Measurements from ENCODE around the gene UFM1. TPM values are rescaled to one million over a fixed set of nuclear protein-coding genes. Genes with fewer than 3 reads are reported as not detected.
"Not testable (repeated sequence)": the region's sequence is repeated elsewhere in the genome, so short reads cannot be mapped to it uniquely, and the experiment has no call there.

Gene UFM1
- total RNA-seq, result 10 to 100 TPM; 41.6 to 56.4 TPM

DNA sequence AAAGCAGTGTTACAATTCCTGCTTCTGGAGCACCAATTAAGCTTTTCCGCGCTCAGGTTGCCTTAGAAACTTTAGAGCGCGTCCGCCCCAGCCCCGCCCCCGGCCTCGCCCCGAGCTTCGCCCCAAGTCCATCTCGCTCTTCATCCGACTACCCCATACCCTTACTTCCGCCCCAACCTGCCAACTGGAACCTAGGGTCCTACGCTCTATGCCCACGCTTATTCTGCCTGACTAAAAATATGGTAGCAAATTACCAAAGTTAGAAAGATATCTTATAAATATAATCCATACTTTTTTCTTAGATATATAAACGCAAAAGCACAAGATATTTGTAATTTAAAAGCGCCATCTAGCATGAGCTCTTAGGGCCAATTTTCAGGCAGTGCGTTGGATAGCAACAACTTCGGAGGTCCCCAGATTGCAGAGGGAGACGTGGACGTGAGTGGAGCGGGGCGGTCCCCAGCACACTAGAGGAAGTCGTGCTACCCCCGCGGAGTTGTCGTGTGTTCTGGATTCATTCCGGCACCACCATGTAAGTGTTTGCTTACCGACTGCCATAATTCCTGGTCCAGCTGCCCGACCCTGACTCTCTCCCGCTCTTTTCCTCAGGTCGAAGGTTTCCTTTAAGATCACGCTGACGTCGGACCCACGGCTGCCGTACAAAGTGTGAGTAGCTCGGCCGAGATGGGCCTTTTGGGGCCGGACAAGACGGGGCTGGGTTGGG lies at the start of gene UFM1:
UFM1 (plus strand) TSS at position 462 of the 724 bp plus-strand sequence; CDS start at position 531, 69 bp downstream.
- Histone ChIP-seq H3K4me1 (no peaks in the 10 kb centered on the region), H3K9me3 (no peaks in the 10 kb centered on the region), H3K4me3 (peak within 1 kb of the TSS; percentile 59), H3K36me3 (no peaks in the 10 kb centered on the region), H3K9ac (ENCODE audit: low read depth in 2 of 2, low read length in 2 of 2) (peak within 1 kb of the TSS; percentile 85 to 88), H3K27ac (peak within 1 kb of the TSS; percentile 76), H3K27me3 (no peaks in the 10 kb centered on the region)
- peak; percentile 94 for DNase-seq
- TF ChIP-seq, protein P1, sequence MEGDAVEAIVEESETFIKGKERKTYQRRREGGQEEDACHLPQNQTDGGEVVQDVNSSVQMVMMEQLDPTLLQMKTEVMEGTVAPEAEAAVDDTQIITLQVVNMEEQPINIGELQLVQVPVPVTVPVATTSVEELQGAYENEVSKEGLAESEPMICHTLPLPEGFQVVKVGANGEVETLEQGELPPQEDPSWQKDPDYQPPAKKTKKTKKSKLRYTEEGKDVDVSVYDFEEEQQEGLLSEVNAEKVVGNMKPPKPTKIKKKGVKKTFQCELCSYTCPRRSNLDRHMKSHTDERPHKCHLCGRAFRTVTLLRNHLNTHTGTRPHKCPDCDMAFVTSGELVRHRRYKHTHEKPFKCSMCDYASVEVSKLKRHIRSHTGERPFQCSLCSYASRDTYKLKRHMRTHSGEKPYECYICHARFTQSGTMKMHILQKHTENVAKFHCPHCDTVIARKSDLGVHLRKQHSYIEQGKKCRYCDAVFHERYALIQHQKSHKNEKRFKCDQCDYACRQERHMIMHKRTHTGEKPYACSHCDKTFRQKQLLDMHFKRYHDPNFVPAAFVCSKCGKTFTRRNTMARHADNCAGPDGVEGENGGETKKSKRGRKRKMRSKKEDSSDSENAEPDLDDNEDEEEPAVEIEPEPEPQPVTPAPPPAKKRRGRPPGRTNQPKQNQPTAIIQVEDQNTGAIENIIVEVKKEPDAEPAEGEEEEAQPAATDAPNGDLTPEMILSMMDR (IDR thresholded peaks at IDR 0.05), result no peak
- intact Hi-C loops (cut with DNase I), result no loop called here

DNA sequence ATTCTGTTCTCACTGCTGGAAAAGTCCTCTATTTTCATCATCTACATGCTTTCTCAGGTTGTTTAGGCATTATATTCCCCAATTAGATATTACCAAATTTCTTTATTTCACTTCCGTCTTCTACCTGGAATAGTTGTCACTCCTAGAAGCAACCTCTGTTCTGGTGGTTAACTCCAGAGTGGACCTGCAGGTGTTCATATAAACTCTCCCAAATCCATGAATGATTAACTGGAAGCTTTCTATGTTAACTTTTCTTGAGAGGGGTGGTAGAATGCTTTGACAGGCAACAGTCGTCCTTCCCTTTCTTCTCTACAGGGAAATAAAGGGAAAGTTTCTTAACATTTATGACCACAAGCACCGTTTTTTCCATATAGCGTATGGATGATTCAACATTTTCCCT lies 48.4 kb upstream of the UFM1 start:
- TF ChIP-seq, protein P1 (IDR thresholded peaks at IDR 0.05), result no peak
- H3K4me1 ChIP-seq, result no peaks in the 10 kb centered on the region
- no peak overlapping the region for H3K4me3 ChIP-seq
- no peak for DNase-seq
- no peaks in the 10 kb centered on the region for H3K27me3 ChIP-seq
- H3K9ac ChIP-seq (ENCODE audit: low read depth in 2 of 2, low read length in 2 of 2), result no peak overlapping the region
- no peaks in the 10 kb centered on the region for H3K36me3 ChIP-seq
- intact Hi-C loops (cut with DNase I), result no loop called here
- no peaks in the 10 kb centered on the region for H3K9me3 ChIP-seq
- no peak overlapping the region for H3K27ac ChIP-seq

DNA sequence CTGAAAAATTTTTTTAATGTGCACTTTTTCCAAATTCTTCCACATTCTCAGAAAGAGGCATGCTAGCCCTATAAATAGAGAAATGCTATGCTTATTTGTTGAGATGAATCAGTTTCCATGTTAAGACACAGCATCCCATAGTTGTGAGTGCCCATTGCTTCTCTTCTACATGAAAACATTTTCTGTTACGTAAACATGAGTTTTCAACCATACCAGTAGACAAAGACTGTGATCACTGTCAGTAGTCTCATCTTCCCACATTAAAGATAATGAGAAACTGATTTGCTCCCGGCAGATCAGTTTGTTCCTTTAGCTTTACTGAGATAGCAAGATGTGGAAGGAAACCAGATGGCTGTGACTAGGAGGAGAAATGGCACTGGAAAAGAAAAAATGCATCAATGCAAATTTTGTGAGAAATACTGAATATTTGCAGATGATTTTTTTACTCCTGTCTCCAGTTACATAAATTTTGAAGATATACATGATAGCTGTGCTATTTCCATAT lies 45.8 kb upstream of the UFM1 start:
- H3K9ac ChIP-seq (ENCODE audit: low read depth in 2 of 2, low read length in 2 of 2), result no peak overlapping the region
- H3K27me3 ChIP-seq, result no peaks in the 10 kb centered on the region
- no peaks in the 10 kb centered on the region for H3K4me1 ChIP-seq
- no peak for DNase-seq
- H3K36me3 ChIP-seq, result no peaks in the 10 kb centered on the region
- H3K27ac ChIP-seq, result no peak overlapping the region
- intact Hi-C loops (cut with DNase I), result no loop called here
- no peaks in the 10 kb centered on the region for H3K9me3 ChIP-seq
- no peak overlapping the region for H3K4me3 ChIP-seq
- TF ChIP-seq, protein P1 (IDR thresholded peaks at IDR 0.05), result no peak

DNA sequence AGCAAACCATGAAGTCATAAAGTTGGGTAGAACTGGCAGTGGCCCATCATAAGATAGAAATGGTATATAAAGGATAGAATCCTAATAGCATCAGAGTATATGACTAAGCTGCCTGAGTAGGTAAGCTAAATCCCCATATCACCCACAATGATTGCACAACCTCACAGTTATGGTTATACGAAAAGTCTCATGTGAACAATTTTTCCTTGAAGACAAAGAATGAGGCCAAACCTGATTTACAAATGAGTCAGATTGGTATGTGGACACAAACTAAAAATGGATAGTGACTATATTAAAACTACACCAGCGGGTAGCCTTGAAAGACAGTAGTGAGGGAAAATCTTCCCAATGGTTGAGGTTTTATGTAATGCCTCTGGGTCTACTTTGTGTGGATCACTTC lies 40.9 kb upstream of the UFM1 start:
- TF ChIP-seq, protein P1 (IDR thresholded peaks at IDR 0.05), result no peak
- Histone ChIP-seq H3K9ac (ENCODE audit: low read depth in 2 of 2, low read length in 2 of 2) (no peak overlapping the region), H3K4me1 (no peaks in the 10 kb centered on the region), H3K9me3 (no peaks in the 10 kb centered on the region), H3K27me3 (no peaks in the 10 kb centered on the region), H3K4me3 (no peak overlapping the region), H3K27ac (no peak overlapping the region), H3K36me3 (no peaks in the 10 kb centered on the region)
- intact Hi-C loops (cut with DNase I), result no loop called here
- DNase-seq, result no peak

DNA sequence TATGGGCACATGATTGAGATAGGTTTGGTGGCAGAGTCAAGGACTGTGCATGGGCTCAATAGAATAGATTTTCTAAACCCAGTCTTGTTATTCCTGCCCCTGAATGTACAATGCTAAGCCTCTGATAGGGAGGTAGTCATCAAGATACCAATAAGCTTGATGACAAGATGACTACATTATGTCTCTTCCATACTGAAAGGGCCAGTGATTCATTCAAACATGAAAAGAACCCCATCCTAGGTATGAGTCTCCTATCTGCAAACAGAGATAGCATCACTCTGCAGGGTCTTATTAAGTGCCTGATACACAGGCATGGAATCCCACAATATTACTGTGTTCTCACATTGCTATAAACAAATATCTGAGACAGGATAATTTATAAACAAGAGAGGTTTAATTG lies 40.3 kb upstream of the UFM1 start:
- H3K36me3 ChIP-seq, result no peaks in the 10 kb centered on the region
- TF ChIP-seq, protein P1 (IDR thresholded peaks at IDR 0.05), result no peak
- no peak overlapping the region for H3K4me3 ChIP-seq
- no peaks in the 10 kb centered on the region for H3K27me3 ChIP-seq
- no peak for DNase-seq
- no peak overlapping the region for H3K27ac ChIP-seq
- no peaks in the 10 kb centered on the region for H3K9me3 ChIP-seq
- H3K4me1 ChIP-seq, result no peaks in the 10 kb centered on the region
- no peak overlapping the region for H3K9ac ChIP-seq (ENCODE audit: low read depth in 2 of 2, low read length in 2 of 2)
- intact Hi-C loops (cut with DNase I), result no loop called here

DNA sequence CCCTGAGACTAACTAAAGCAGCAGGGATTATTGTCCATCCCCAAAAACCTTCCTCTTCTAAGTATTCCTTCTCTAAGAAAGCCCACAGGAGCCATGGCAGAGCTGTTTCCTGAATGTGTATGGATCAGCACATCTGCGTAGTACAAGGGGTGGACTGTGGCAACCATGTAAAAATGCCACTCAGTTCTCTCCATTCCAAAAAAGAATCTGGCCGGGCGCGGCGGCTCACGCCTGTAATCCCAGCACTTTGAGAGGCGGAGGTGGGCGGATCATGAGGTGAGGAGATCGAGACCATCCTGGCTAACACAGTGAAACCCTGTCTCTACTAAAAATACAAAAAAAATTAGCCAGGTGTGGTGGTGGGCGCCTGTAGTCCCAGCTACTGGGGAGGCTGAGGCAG lies 38.5 kb upstream of the UFM1 start:
- H3K27ac ChIP-seq; H3K4me3 ChIP-seq; DNase-seq; H3K36me3 ChIP-seq; H3K9me3 ChIP-seq; H3K9ac ChIP-seq (ENCODE audit: low read depth in 2 of 2, low read length in 2 of 2); H3K4me1 ChIP-seq; intact Hi-C loops (cut with DNase I); H3K27me3 ChIP-seq: not testable (repeated sequence)

All from colonic mucosa (tissue), 4 donors.